SK-N-SH treated with all-trans-retinoic acid at 6 μM for 48 hours (cell line): ENCODE data around the gene PAMR1.

ENCODE experiments used
- ISL1 ChIP-seq: fragments of 250-450 bp; sonication (Bioruptor Pico); IDR thresholded peaks from 2 replicates; pipeline ENCODE4 v2.1.2; 2022; ENCODE audit warnings: mild to moderate bottlenecking, moderate library complexity
- SNAI2 ChIP-seq: fragments of 250-450 bp; sonication (Bioruptor Pico); IDR thresholded peaks from 2 replicates; pipeline ENCODE4 v1.5.0; 2020; ENCODE audit warnings: mild to moderate bottlenecking, moderate library complexity
- ZNF8 ChIP-seq: fragments of 450-650 bp; formaldehyde crosslinking; IDR thresholded peaks from 2 replicates; pipeline ENCODE4 v1.5.0; 2020; ENCODE audit warnings: mild to moderate bottlenecking, moderate library complexity

- TF ChIP-seq SNAI2 (no peak), ZNF8 (CRISPR knock-in tag) (no peak), ISL1 (CRISPR knock-in tag) (no peak)
Observed at GRCh38 chr11:35432464-35432863, 93.0 kb downstream of the PAMR1 start.
